HG03159 (cell line): Measurements from ENCODE around the gene SMIM27.
"Not testable (repeated sequence)": the region's sequence is repeated elsewhere in the genome, so short reads cannot be mapped to it uniquely, and the experiment has no call there.

ENCODE experiments used
- ATAC-seq: cut with Tn5 transposase; IDR thresholded peaks from one replicate; pipeline ENCODE4 v1.9.1; 2021; ENCODE audit warnings: mild to moderate bottlenecking, moderate library complexity; ENCODE audit not compliant: unreplicated experiment

The SMIM27 gene

GRCh38 chr9:32552172-32552872, at the start of gene SMIM27, which contains the start of gene TOPORS:
SMIM27 (plus strand) TSS chr9:32552327; CDS start chr9:32552435, 108 bp downstream.
TOPORS (minus strand) TSS chr9:32552586; CDS start chr9:32552436, 150 bp downstream.
- ATAC-seq: peak; percentile 70

GRCh38 chr9:32502464-32502863, 49.7 kb upstream of the SMIM27 start:
- no peak for ATAC-seq

GRCh38 chr9:32503008-32503407, 49.1 kb upstream of the SMIM27 start:
- no peak for ATAC-seq

GRCh38 chr9:32508728-32509127, 43.4 kb upstream of the SMIM27 start:
- no peak for ATAC-seq

GRCh38 chr9:32516241-32516640, 35.9 kb upstream of the SMIM27 start:
- ATAC-seq: no peak

- no peak for ATAC-seq
These were observed 33.9 kb upstream of the SMIM27 start for GRCh38 chr9:32518276-32518675.

- ATAC-seq: no peak
These were observed 28.2 kb upstream of the SMIM27 start for GRCh38 chr9:32523910-32524309.

GRCh38 chr9:32524558-32524891, 27.6 kb upstream of the SMIM27 start:
- not testable (repeated sequence) for ATAC-seq

GRCh38 chr9:32524892-32525708, 27.0 kb upstream of the SMIM27 start:
- peak; percentile 24 for ATAC-seq

- peak; percentile 27 for ATAC-seq
These were observed 26.5 kb upstream of the SMIM27 start for GRCh38 chr9:32525709-32526030.

- ATAC-seq: peak; percentile 67
These were observed 26.0 kb upstream of the SMIM27 start, which contains the start of gene RIGI for GRCh38 chr9:32526041-32526706. RIGI (minus strand) TSS chr9:32526196; CDS start chr9:32526166, 30 bp downstream.

- no peak for ATAC-seq
These were observed 25.4 kb upstream of the SMIM27 start for GRCh38 chr9:32526707-32527048.

GRCh38 chr9:32533336-32533735, 18.8 kb upstream of the SMIM27 start:
- ATAC-seq: no peak

GRCh38 chr9:32533816-32534215, 18.3 kb upstream of the SMIM27 start:
- ATAC-seq: no peak

GRCh38 chr9:32543047-32543446, 9.1 kb upstream of the SMIM27 start:
- ATAC-seq: no peak

GRCh38 chr9:32545884-32546283, 6.2 kb upstream of the SMIM27 start:
- no peak for ATAC-seq

- not testable (repeated sequence) for ATAC-seq
These were observed 3.9 kb upstream of the SMIM27 start for GRCh38 chr9:32548213-32548612.

GRCh38 chr9:32550150-32550561, 2.0 kb upstream of the SMIM27 start:
- ATAC-seq: no peak

GRCh38 chr9:32550562-32551275, 1.4 kb upstream of the SMIM27 start:
- peak; percentile 57 for ATAC-seq

- ATAC-seq: peak; percentile 13
These were observed 663 bp upstream of the SMIM27 start for GRCh38 chr9:32551276-32552051.
